PC-9 (cell line): Measurements from ENCODE around the gene DNM3.

Source experiments
- CTCF ChIP-seq: fragments of 200-600 bp; sonication (generic); conservative IDR thresholded peaks from 2 replicates; pipeline ENCODE4 v1.6.1; 2017; ENCODE audit warnings: mixed run types, antibody characterized with exemption, mild to moderate bottlenecking, moderate library complexity
- EZH2 ChIP-seq: fragments of 200-600 bp; sonication (generic); IDR thresholded peaks from 2 replicates; pipeline ENCODE4 v1.8.0; 2017; ENCODE audit warnings: antibody characterized with exemption, low read depth

GRCh38 chr1:171985639-171986038 is 144.3 kb downstream of the DNM3 start:
- TF ChIP-seq CTCF, result no peak
- TF ChIP-seq EZH2, result no peak
